Naive thymus-derived CD4-positive, alpha-beta T cell (primary cell): ENCODE results near the gene SMIM23. TPM values are rescaled to one million over a fixed set of nuclear protein-coding genes. Genes with fewer than 3 reads are reported as not detected.

Experiments used
- ATAC-seq: fragments of 150-1000 bp; cut with Tn5 transposase; 2 replicates; pipeline ENCODE4 v1.10.0; 2021; ENCODE audit warnings: mild to moderate bottlenecking, moderate library complexity
- CTCF ChIA-PET: fragments of 350-600 bp; sonication (Branson Sonifier 250); formaldehyde crosslinking; loops from one replicate; lab custom pipeline; 2021; ENCODE audit warnings: antibody characterized with exemption; lab: Charles Lee
- POLR2A ChIA-PET: fragments of 350-600 bp; sonication (Branson Sonifier 250); formaldehyde crosslinking; loops from one replicate; lab custom pipeline; 2021; ENCODE audit warnings: antibody characterized with exemption, inconsistent platforms; lab: Charles Lee
- DNase-seq, 9 donors: peaks; one replicate each; pipeline versions ENCODE4 v3.0.0 to v3.0.0-alpha.2; 2020 to 2022; ENCODE audit warnings: mixed read lengths in 1 of 9
- H3K27ac ChIP-seq: one replicate; pipeline ENCODE4 v1.7.0; 2013; ENCODE audit warnings: mild to moderate bottlenecking, low read depth, low read length, moderate library complexity
- H3K27me3 ChIP-seq, 2 donors: one replicate each; pipeline ENCODE4 v1.7.0; 2013; ENCODE audit warnings: low read length in 2 of 2, mild to moderate bottlenecking in 2 of 2, moderate library complexity in 2 of 2; ENCODE audit not compliant: control insufficient read depth in 2 of 2, insufficient read depth in 2 of 2
- H3K36me3 ChIP-seq, 3 experiments: 1 replicate in 2 of 3; 2 replicates in 1 of 3; pipeline ENCODE4 v1.7.0; 2013; ENCODE audit warnings: low read length in 3 of 3, mild to moderate bottlenecking in 3 of 3, moderate library complexity in 1 of 3; ENCODE audit not compliant: insufficient read depth in 3 of 3, control insufficient read depth in 2 of 3
- H3K4me1 ChIP-seq, 2 donors: one replicate each; pipeline ENCODE4 v1.7.0; 2013; ENCODE audit warnings: low read length in 2 of 2, mild to moderate bottlenecking in 2 of 2, moderate library complexity in 1 of 2; ENCODE audit not compliant: control insufficient read depth in 2 of 2, insufficient read depth in 2 of 2
- H3K4me3 ChIP-seq: 2 replicates; pipeline ENCODE4 v1.7.0; 2013; ENCODE audit warnings: mild to moderate bottlenecking, low read length
- H3K9me3 ChIP-seq, 3 experiments: 1 replicate in 2 of 3; 2 replicates in 1 of 3; pipeline ENCODE4 v1.7.0; 2013; ENCODE audit warnings: low read length in 3 of 3; ENCODE audit not compliant: control insufficient read depth in 2 of 3
- H3K27ac Mint-ChIP-seq, 9 donors: one replicate each; pipeline ENCODE4 v1.8.0; 2020 to 2022; ENCODE audit warnings: mixed read lengths in 9 of 9, mild to moderate bottlenecking in 8 of 9, moderate library complexity in 5 of 9, inconsistent platforms in 2 of 9
- H3K27me3 Mint-ChIP-seq, 5 donors: one replicate each; pipeline ENCODE4 v1.8.0; 2021 to 2022; ENCODE audit warnings: mixed read lengths in 5 of 5, mild to moderate bottlenecking in 1 of 5
- H3K36me3 Mint-ChIP-seq, 5 donors: one replicate each; pipeline ENCODE4 v1.8.0; 2020 to 2022; ENCODE audit warnings: mixed read lengths in 5 of 5, mild to moderate bottlenecking in 3 of 5, inconsistent platforms in 1 of 5
- H3K4me1 Mint-ChIP-seq, 7 donors: one replicate each; pipeline ENCODE4 v1.8.0; 2020 to 2022; ENCODE audit warnings: mixed read lengths in 7 of 7, mild to moderate bottlenecking in 3 of 7, inconsistent platforms in 1 of 7
- H3K4me3 Mint-ChIP-seq, 10 donors: one replicate each; pipeline ENCODE4 v1.8.0; 2020 to 2022; ENCODE audit warnings: mild to moderate bottlenecking in 10 of 10, mixed read lengths in 10 of 10, moderate library complexity in 6 of 10, inconsistent platforms in 2 of 10
- H3K9me3 Mint-ChIP-seq, 11 donors: one replicate each; pipeline ENCODE4 v1.8.0; 2020 to 2022; ENCODE audit warnings: mixed read lengths in 11 of 11, mild to moderate bottlenecking in 4 of 11, inconsistent platforms in 1 of 11, moderate library complexity in 1 of 11
- intact Hi-C, 2 donors: fragments of 100-400 bp; cut with micrococcal nuclease; formaldehyde crosslinking; loops; one replicate each; pipeline ENCODE4 v1.15.1; 2023
- polyA plus RNA-seq, 2 donors: library from polyadenylated mRNA; unstranded; fragments of 300-500 nt; fragmentation: Illumina TruSeq; gene quantifications; one replicate each; pipeline ENCODE4 v1.2.3, GENCODE V29; 2021
- total RNA-seq, 6 experiments: library from RNA in 5 of 6; stranded (reverse) in 5 of 6; gene quantifications; 1 replicate in 5 of 6; 2 replicates in 1 of 6; pipeline ENCODE4 v1.2.3 and lab custom pipeline; 2021 to 2026

The SMIM23 gene
- total and polyA plus RNA-seq, 7 experiments from 2014 or later = not detected

DNA sequence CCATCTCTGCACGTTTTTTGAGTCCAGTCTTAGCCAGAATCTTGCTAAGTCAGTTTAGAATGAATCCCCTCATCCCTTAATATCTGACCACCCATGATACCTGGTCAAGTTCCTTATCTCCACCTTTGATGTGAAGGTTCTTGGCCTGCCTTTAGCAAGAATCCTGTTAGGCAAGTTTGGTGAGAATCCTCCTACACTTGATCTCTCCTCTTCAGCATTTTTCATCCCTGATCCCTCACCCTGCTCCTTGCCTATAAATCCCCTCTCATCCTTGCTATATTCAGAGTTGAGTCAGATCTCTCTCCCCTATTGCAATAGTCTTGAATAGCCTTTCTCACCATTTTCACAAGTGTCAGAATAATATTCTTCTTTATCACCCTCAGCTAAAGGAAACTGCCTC is 31.0 kb downstream of the SMIM23 start:
- Mint-ChIP-seq H3K4me3 (no peak overlapping the region), H3K27me3 (peaks cover 0 to 6% (median 0%) of the 10 kb centered on the region in 5 donors), H3K4me1 (no peaks in the 10 kb centered on the region), H3K36me3 (peaks cover 0 to 3% (median 0%) of the 10 kb centered on the region in 5 donors), H3K9me3 (peaks cover 0 to 11% (median 3%) of the 10 kb centered on the region in 11 donors), H3K27ac (no peak overlapping the region)
- ATAC-seq = no peak
- no peak for DNase-seq
- Histone ChIP-seq H3K27ac (no peak overlapping the region), H3K4me1 (no peaks in the 10 kb centered on the region), H3K36me3 (no peaks in the 10 kb centered on the region), H3K4me3 (no peak overlapping the region), H3K9me3 (peaks cover 0 to 6% (median 0%) of the 10 kb centered on the region in 3 experiments), H3K27me3 (no peaks in the 10 kb centered on the region)
- ChIA-PET POLR2A (no interaction called here), CTCF (no interaction called here)
- intact Hi-C loops = no loop called here

DNA sequence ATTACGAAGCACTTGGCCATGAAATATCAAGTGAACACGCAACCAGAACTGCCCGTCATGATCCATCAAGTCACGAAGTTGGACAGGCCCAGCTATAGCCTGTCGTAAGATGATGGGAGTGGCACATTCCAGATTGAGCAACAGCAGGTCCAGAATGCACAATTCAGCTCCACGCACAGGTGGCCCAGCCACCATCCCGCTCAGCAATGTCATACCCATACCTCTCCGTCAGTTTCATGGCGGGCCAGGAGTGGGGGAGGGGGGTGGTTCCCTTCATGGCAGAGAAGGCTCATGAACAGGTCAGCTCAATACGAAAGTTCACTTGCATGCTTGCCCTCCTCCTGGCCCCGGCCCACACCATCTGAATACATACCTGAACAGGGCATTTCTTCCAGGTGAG is 34.9 kb downstream of the SMIM23 start:
- CTCF ChIA-PET = no interaction called here

DNA sequence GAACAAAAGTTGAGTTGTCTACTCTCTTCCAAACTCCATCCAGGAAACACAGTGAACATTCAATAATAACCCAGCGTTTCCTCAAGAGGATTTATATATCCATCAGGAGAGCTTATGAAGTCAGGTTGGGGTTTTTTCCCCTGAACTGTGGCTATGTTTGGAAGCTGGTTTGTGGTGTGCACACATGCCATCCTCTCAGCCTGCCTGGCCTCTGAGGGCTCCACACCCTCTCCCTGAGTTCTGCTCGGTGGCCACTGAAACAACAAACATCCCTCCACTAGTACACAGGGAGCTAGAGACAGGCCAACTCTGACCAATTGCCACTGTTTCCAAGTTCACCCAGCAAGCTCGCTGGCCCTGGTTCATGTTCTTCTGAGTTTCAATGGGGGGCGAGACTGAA is 35.7 kb downstream of the SMIM23 start:
- no peaks in the 10 kb centered on the region for H3K36me3 Mint-ChIP-seq
- intact Hi-C loops = no loop called here
- Histone ChIP-seq H3K4me3 (no peak overlapping the region), H3K27me3 (no peaks in the 10 kb centered on the region), H3K27ac (no peak overlapping the region), H3K4me1 (no peaks in the 10 kb centered on the region), H3K36me3 (no peaks in the 10 kb centered on the region), H3K9me3 (no peaks in the 10 kb centered on the region)
- no peaks in the 10 kb centered on the region for H3K27me3 Mint-ChIP-seq
- H3K4me3 Mint-ChIP-seq = no peak overlapping the region
- no peaks in the 10 kb centered on the region for H3K4me1 Mint-ChIP-seq
- H3K9me3 Mint-ChIP-seq = peaks cover 0 to 4% (median 0%) of the 10 kb centered on the region in 11 donors
- DNase-seq (no peak), ATAC-seq (no peak)
- H3K27ac Mint-ChIP-seq = no peak overlapping the region
- CTCF ChIA-PET = no interaction called here
- POLR2A ChIA-PET = no interaction called here

More for the DNA sequence above, 34.9 kb downstream of the SMIM23 start:
- no peaks in the 10 kb centered on the region for H3K27me3 Mint-ChIP-seq
- no peak overlapping the region for H3K4me3 Mint-ChIP-seq
- Histone ChIP-seq H3K27ac (no peak overlapping the region), H3K36me3 (no peaks in the 10 kb centered on the region), H3K4me1 (no peaks in the 10 kb centered on the region), H3K4me3 (no peak overlapping the region), H3K27me3 (no peaks in the 10 kb centered on the region), H3K9me3 (no peaks in the 10 kb centered on the region)
- H3K4me1 Mint-ChIP-seq = no peaks in the 10 kb centered on the region
- POLR2A ChIA-PET = no interaction called here
- H3K9me3 Mint-ChIP-seq = peaks cover 0 to 3% (median 0%) of the 10 kb centered on the region in 11 donors
- no peak overlapping the region for H3K27ac Mint-ChIP-seq
- DNase-seq (no peak), ATAC-seq (no peak)
- intact Hi-C loops = no loop called here
- H3K36me3 Mint-ChIP-seq = no peaks in the 10 kb centered on the region

DNA sequence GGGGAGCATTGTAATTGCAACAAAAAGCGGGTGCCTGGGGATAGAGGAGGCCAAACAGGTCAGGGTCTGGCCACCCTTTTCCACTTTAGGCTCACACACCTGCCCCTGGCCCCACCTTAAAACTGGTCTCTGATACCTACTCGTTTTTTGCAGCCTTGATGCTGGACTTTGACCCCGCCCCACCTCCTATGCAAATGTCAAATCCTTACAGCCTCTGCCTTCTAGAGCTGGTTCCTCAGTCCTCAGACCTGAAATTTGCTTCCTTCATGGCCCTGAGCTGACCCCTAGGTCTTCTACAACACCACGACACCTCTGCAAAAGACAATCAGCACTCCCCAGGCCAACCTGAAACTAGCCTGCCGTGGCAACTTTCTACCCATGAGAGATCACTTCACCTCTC is 37.7 kb downstream of the SMIM23 start:
- CTCF ChIA-PET = no interaction called here

DNA sequence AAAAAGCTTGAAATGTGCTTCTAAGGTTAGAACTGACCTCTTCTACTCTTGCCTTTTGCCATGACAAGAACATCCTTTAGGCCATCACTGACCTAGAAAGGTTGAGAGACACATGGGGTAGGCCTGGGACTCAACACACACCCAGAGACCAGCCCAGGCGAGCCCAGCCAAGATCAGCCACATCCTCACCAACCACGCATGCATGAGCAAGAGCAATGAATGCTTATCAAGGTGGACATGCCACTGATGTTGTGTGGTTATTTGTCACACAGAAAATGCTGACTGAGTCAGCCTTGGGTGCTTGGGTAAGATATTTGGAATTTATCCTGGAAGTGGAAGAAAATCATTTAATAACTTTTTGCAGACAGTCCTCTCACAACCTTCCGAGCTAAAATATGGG is 39.4 kb downstream of the SMIM23 start:
- Mint-ChIP-seq H3K4me3 (no peak overlapping the region), H3K27ac (no peak overlapping the region), H3K27me3 (peaks cover 0 to 6% (median 0%) of the 10 kb centered on the region in 5 donors), H3K36me3 (peaks cover 0 to 4% (median 0%) of the 10 kb centered on the region in 5 donors), H3K4me1 (no peaks in the 10 kb centered on the region), H3K9me3 (peaks cover 0 to 6% (median 1%) of the 10 kb centered on the region in 11 donors)
- no peak for ATAC-seq
- intact Hi-C loops = no loop called here
- POLR2A ChIA-PET = no interaction called here
- no peak overlapping the region for H3K27ac ChIP-seq
- CTCF ChIA-PET = no interaction called here
- DNase-seq = no peak
- H3K27me3 ChIP-seq = no peaks in the 10 kb centered on the region
- H3K4me3 ChIP-seq = no peak overlapping the region
- no peaks in the 10 kb centered on the region for H3K9me3 ChIP-seq
- no peaks in the 10 kb centered on the region for H3K36me3 ChIP-seq
- no peaks in the 10 kb centered on the region for H3K4me1 ChIP-seq

More for the DNA sequence above, 37.7 kb downstream of the SMIM23 start:
- Histone ChIP-seq H3K4me1 (no peaks in the 10 kb centered on the region), H3K4me3 (no peak overlapping the region), H3K27me3 (no peaks in the 10 kb centered on the region), H3K27ac (no peak overlapping the region), H3K9me3 (no peaks in the 10 kb centered on the region), H3K36me3 (no peaks in the 10 kb centered on the region)
- no peaks in the 10 kb centered on the region for H3K4me1 Mint-ChIP-seq
- intact Hi-C loops = no loop called here
- no peak overlapping the region for H3K4me3 Mint-ChIP-seq
- H3K36me3 Mint-ChIP-seq = peaks cover 0 to 4% (median 0%) of the 10 kb centered on the region in 5 donors
- DNase-seq = no peak
- ATAC-seq = no peak
- H3K27ac Mint-ChIP-seq = no peak overlapping the region
- POLR2A ChIA-PET = no interaction called here
- peaks cover 0 to 6% (median 0%) of the 10 kb centered on the region in 11 donors for H3K9me3 Mint-ChIP-seq
- H3K27me3 Mint-ChIP-seq = peaks cover 0 to 6% (median 0%) of the 10 kb centered on the region in 5 donors

DNA sequence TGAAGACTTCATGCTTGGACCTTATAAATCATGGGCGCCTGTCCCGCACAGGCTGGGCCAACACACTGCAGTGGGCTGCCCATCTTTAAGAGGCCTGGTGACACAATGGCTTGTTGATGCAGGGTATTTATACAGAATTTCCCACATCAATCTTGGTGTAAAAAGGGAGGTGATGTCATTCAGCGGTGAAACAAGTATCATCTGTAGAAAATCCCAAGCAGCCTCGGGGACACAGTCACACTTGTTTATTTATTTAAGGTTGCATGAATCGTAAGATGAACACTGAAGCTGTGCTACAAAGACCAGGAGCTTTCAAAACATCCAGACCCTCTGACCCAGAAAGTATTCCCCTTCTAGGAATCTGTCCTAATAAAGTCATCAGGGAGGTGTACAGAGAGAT is 40.5 kb downstream of the SMIM23 start:
- Mint-ChIP-seq H3K27me3 (peaks cover 0 to 6% (median 0%) of the 10 kb centered on the region in 5 donors), H3K36me3 (peaks cover 0 to 4% (median 0%) of the 10 kb centered on the region in 5 donors), H3K9me3 (peaks cover 0 to 7% (median 2%) of the 10 kb centered on the region in 11 donors), H3K4me1 (no peaks in the 10 kb centered on the region), H3K27ac (no peak overlapping the region), H3K4me3 (no peak overlapping the region)
- Histone ChIP-seq H3K4me1 (no peaks in the 10 kb centered on the region), H3K27ac (no peak overlapping the region), H3K27me3 (no peaks in the 10 kb centered on the region), H3K9me3 (no peaks in the 10 kb centered on the region), H3K4me3 (no peak overlapping the region), H3K36me3 (no peaks in the 10 kb centered on the region)
- intact Hi-C loops = no loop called here
- ChIA-PET CTCF (no interaction called here), POLR2A (no interaction called here)
- ATAC-seq (no peak), DNase-seq (no peak)

DNA sequence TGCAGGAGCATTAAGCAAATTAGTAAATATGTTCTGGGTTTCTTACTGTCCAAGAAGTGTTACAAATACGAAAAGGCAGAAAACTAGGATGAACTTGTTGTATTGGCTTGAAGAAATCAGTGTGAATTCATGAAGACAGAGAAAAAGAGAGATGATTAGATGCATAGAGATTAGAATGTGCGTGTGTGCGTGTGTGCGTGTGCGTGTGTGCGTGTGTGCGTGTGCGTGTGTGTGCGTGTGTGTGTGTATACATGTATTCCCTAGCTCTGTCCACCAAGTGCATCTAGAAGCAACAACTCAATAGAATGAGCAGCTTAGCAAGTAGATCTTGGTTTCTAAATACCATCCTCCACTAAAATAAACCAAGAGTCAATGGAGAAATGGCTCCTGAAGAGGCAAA is 41.5 kb downstream of the SMIM23 start:
- POLR2A ChIA-PET = no interaction called here
- no peak for ATAC-seq
- DNase-seq = no peak

More for the DNA sequence above, 41.5 kb downstream of the SMIM23 start:
- Mint-ChIP-seq H3K27me3 (peaks cover 0 to 6% (median 0%) of the 10 kb centered on the region in 5 donors), H3K4me1 (no peaks in the 10 kb centered on the region), H3K9me3 (peaks cover 0 to 14% (median 6%) of the 10 kb centered on the region in 11 donors), H3K36me3 (peaks cover 0 to 4% (median 0%) of the 10 kb centered on the region in 5 donors), H3K4me3 (no peak overlapping the region), H3K27ac (no peak overlapping the region)
- CTCF ChIA-PET = no interaction called here
- H3K4me3 ChIP-seq = no peak overlapping the region
- H3K27me3 ChIP-seq = no peaks in the 10 kb centered on the region
- H3K36me3 ChIP-seq = no peaks in the 10 kb centered on the region
- no peak overlapping the region for H3K27ac ChIP-seq
- H3K4me1 ChIP-seq = no peaks in the 10 kb centered on the region
- intact Hi-C loops = no loop called here
- no peaks in the 10 kb centered on the region for H3K9me3 ChIP-seq
